ENCODE data around the gene NOS1AP.

- TF ChIP-seq CTCF (conservative IDR thresholded peaks at IDR 0.05; ENCODE audit: low read depth, low read length) = no peak
- TF ChIP-seq EZH2phosphoT487 (IDR thresholded peaks at IDR 0.05; ENCODE audit: borderline replicate concordance, low read length) = no peak
- no peak for TF ChIP-seq EZH2 (IDR thresholded peaks at IDR 0.05; ENCODE audit: low read length, unreplicated experiment)
Observed at GRCh38 chr1:162389971-162390370, 320.5 kb downstream of the NOS1AP start.
